Stimulated activated CD4-positive, alpha-beta T cell treated with anti-CD3 and anti-CD28 coated beads, Interleukin-12 subunit alpha, Interleukin-12 subunit beta, amount 100 ng/mL, for 4 hours (primary cell): Measurements from ENCODE around the gene ADCY5.
A peak's percentile ranks its signal among the peaks of the same experiment; 100 is the strongest.
"Not testable (repeated sequence)": the region's sequence is repeated elsewhere in the genome, so short reads cannot be mapped to it uniquely, and the experiment has no call there.

Source experiments
- DNase-seq: peaks from one replicate; pipeline ENCODE4 v3.0.0-alpha.2; 2020

ADCY5 gene

DNA sequence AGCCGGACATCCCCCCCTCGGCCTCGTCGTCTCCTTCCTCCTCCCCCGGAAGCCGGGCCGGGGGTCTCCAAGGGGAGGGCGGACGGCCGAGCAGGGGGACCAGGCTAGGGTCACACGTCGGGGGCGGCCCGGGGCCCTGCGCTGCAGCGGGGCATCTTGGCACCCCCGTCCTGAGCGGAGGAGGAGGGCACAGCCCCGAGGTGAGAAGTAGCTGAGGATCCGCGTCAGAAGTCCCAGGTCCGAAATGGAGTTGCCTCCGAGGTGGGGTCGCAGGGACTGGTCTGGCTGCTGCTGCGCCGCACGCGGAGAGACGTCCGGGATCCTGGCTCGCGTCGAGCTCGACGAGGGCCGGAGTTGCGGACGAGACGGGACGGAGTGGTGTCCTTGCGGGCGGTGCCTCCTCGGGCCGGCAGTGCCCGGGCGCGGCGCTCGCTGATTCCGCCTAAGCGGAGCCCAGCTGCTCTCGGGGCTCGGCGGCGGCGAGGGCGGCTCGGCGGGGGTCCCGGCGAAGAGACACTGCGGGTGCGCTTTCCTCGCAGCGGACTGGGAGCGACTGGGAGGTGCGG lies at the start of gene ADCY5:
ADCY5 (minus strand) TSS at position 555 of the 566 bp plus-strand sequence; CDS start at position 10, 545 bp downstream.
- DNase-seq, result no peak

- DNase-seq, result no peak
Observed at GRCh38 chr3:123493912-123494311, 45.0 kb upstream of the ADCY5 start.

- no peak for DNase-seq
Observed at GRCh38 chr3:123491966-123492587, 43.2 kb upstream of the ADCY5 start.

DNA sequence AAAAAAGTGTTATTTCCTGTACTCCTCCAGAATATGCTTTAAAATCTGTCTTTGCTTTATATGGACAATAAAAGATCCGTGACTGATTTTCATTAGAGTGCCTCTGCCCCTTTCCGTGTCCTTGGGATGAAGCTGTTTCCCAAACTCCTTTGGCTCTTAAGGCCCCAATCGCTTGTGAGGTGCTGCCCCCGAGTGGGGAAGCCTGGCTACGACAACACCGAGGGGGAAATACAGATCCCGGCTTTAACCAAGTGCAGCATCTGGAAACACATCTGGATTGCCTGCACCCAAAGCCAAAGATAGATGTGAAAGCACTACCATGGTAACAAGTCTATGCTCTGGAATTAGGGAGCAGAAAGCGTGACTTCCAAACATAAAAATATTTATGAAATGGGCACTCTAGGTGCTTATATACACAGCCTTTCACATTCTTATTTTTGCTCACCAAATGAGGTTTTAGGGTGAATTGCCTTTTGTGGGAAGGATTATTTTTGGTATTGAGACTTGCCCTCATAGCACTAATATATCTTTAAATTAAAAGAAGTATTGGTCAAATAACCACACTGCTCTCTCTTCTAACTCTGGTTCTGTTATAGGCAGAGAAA lies 40.6 kb upstream of the ADCY5 start:
- peak; percentile 36 for DNase-seq

- DNase-seq, result no peak
Observed at GRCh38 chr3:123488645-123489347, 39.9 kb upstream of the ADCY5 start.

DNA sequence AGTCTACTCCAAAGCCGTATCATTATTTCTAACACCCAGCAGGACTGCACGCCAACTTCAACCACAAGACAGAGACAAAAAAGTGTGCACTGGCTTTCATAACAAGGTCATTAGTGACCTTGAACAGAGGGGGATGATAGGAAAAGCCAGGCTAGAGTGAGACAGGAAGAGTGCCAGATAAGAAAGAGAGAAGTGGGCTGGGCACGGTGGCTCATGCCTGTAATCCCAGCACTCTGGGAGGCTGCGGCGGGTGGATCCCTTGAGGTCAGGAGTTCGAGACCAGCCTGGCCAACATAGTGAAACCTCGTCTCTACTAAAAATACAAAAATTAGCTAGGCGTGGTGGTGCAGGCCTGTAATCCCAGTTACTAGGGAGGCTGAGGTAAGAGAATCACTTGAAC lies 38.2 kb upstream of the ADCY5 start:
- not testable (repeated sequence) for DNase-seq

DNA sequence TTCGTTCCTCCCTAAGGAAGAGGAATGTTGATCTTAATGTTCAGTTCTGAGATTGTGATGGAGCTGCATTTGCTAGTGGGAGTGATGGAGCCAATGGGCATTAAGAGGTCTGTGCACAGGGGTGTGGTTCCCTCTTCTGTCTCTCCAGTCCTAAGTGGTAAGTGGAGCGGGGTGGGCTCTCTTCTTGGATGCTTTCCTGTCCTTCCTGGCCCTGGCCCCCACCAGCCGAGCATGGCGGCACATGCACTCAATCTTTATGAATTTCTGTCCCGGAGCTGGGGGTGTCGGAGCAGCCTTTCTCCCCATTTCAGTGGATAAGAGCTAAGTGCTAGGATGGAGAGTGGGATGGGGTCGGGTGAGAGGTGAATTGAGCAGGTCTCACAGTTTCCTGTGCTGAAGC lies 37.6 kb upstream of the ADCY5 start:
- no peak for DNase-seq

- no peak for DNase-seq
Observed at GRCh38 chr3:123485551-123485950, 36.7 kb upstream of the ADCY5 start.

DNA sequence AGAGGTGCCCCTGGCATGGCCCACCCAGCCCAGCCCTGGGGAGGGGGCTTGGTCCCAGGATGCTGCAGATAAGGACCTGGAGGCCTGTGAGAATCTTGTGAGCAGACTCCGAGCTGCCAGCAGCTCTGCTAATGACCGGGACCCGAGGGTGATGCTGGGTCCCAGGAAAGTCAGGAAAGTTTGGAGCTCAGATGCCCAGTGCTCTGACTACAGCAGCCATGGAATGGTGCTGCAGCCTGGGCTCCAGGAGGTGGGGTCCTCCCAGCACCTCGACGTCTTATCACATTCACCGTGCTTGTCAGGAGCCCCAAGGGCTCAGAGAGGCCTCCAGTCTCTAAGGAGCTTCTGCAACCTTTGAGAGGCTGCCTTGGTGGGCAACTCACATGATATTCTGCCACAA lies 34.3 kb upstream of the ADCY5 start:
- no peak for DNase-seq

DNA sequence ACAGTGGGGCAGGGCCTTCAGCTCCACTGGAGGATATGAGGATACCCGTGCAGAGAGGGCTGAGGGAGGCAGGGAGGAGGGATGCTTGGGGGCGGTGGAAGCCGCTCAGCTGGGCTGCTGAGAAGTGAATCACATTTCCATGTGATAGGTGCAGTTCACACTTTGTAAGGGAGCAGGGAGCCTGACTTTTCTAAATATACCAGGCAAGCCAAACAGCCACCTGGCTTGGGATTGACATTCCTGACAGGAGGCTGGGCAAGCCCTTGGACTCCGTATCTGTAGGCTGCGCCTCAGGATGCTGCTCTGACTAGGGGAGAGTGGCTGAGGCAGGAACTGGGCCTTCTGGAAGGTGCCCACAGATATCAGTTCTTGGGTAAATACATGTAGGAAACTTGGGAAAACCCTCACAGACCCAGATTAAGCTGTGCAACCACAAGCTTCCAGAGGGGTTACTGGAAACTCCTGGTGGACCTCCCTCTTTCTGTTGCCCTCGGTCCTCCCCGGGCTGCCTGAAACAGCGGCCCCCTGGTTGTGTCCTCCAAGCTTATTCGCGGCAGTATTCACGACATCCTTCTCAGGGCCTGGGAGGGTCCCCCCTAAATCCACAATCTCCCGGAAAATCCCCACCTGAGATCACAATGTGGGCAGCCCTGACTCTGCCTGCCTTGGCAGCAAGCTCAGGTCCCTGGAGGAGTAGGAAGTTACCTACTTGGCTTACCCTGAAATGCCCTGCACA lies 33.0 kb upstream of the ADCY5 start:
- no peak for DNase-seq

DNA sequence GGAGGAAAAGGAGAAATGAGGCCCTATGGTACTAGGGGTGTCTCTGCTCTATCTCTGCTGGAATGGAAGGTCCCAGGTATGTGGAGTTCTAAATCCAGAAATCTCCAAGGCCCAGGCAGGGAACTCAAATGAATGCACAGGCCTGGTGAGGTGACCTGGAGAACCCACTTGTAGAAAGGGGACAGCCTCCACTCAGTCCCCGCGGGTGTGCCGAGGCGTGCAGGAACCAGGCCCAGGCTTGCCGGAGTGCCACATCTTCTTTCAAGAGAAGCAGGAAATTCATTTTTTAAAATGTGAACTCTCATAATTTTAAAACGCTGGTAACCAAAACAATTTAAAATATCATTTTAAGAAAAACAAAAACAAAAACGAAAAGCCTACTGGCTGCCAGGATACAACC lies 32.2 kb upstream of the ADCY5 start:
- DNase-seq, result no peak

DNA sequence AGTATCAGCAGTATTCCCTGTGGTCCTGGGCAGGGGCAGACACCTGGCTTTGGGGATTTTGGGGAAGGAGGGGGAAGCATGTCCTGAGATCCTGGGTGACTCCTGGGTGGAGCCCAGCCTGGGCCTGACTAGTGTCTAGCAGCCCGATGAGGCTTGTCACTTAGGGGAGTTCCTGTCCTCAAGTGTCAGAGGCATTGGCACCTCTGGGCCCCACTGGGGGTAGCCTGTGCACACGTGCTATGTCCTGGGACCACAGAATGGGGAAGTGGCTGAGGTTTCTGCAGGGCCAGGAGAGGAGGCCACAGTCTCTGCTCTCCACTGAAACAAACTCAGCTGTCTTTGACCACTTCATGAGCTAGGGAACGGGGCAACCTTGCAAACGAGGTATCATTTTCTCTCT lies 31.5 kb upstream of the ADCY5 start:
- no peak for DNase-seq

GRCh38 chr3:123479891-123480290 lies 31.0 kb upstream of the ADCY5 start:
- DNase-seq, result no peak

GRCh38 chr3:123478314-123478713 lies 29.4 kb upstream of the ADCY5 start:
- no peak for DNase-seq

- DNase-seq, result no peak
Observed at GRCh38 chr3:123476967-123477750, 28.3 kb upstream of the ADCY5 start.

DNA sequence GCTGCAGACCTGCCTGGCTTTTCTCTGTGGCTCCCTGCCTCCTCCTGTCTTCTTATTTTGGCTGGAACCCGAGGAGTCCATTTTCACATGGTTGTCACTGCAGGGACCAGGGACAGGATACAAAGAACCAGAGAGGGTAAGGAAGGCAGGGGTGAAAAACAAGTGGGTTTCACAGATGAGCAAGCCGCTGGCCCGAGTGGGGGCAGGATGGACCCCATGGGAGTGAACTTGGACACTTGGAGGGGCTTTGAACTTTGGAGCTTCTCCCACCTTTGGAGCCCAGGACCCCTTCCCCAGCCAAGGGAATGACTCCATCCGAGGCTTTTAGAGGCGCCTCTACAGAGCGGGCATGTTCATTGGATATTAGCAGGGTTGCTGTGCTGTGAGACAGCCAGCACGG lies 26.9 kb upstream of the ADCY5 start:
- DNase-seq, result no peak

DNA sequence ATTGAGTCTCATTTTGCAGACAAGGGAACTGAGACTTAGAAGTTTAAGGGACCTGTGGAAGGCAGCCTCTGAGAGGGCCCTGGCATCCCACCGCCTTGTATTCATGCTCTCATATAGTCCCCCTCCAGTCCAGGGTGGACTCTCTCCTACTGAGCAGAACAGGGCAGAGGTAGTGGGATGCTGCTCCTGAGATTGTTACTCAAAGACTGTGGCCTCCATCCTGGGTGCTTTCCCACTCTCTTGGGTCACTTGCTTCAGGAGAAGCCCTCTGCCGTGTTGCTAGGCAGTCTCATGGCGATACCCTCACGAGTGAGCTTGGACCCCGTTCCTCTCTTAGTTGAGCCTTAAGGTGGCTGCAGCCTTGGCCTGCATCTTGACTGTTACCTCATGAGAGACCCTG lies 22.2 kb upstream of the ADCY5 start:
- DNase-seq, result no peak

DNA sequence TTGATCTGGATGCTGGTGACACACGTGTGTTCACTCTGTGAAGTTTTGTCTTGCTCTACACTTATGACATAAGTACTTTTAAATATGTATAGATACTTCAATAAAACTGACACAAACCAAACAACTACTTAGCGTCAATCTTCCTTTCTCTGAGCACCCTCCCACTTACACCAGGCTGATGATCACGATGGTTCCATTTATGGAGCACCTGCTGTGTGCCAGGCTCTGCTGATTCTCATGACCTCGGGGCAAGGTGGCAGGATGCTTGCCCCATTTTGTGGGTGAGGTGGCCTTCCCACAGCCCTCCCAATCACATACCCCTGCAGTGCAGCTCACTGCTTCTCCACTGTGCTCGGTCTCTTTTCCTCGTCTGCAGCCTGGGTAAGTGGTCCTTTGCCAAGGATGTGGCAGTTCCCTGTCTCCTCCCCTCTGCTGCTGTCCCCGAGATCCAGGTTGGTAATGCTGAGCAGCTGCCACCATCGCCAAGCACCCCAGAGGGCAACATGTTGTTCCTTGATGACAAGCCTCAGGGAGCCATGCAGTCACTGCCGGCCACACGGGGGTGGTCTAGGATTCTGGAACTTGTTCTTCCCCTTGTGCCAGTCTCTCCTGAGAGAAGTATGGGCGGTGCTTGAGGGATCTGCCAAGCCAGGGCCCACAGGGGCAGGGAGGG lies 20.6 kb upstream of the ADCY5 start:
- no peak for DNase-seq

GRCh38 chr3:123467046-123467445 lies 18.2 kb upstream of the ADCY5 start:
- no peak for DNase-seq

DNA sequence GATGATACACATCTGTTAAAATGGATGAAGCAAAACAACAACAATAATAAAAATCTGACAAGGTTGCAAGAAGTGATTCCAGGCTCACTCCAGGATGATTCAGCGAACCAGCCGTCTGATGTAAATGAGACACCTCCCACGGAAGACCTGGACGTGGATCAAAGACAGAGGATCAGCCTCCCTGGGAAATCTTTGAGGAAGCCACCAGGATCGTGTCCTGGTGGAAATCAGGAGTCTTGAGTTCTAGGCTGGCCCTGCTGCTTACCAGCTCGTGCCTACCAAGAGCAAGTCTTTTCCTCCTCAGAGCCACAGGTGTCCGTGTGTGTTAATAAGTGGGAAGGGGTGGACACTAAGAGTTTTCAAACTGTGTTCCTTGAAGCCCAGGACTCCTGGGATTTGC lies 15.3 kb upstream of the ADCY5 start:
- DNase-seq, result no peak

- DNase-seq, result no peak
Observed at GRCh38 chr3:123459862-123460261, 11.0 kb upstream of the ADCY5 start.

DNA sequence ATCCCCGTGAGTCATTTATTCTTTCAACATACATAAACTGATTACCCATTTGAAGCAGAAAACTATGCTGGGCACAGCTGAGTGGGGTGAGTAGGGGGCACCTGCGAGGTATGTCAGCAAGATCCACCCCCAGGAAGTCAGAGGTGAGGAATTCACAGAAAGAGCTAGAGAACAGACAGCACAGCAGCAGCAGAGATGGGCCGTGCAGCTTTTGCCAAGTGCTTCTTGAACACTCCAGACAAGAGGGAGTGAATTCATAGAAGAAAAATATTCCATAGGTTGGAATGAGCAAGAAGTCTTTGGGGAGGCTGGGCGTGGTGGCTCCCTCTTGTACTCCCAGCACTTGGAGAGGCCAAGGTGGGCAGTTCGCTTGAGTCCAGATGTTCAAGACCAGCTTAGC lies 9.4 kb upstream of the ADCY5 start:
- DNase-seq, result no peak
